SK-N-SH treated with all-trans-retinoic acid at 6 μM for 48 hours (cell line): ENCODE results near the gene ZNF304.

Experiments used
- ATAC-seq: fragments of 200-7000 bp; cut with Tn5 transposase; 3 replicates; pipeline ENCODE4 v1.9.1; 2020; ENCODE audit warnings: mild to moderate bottlenecking, moderate library complexity
- BACH2 ChIP-seq: fragments of 250-450 bp; sonication (Bioruptor Pico); IDR thresholded peaks from 2 replicates; pipeline ENCODE4 v1.9.0; 2021; ENCODE audit warnings: mild to moderate bottlenecking, borderline replicate concordance
- CSDC2 ChIP-seq: fragments of 250-450 bp; sonication (Bioruptor Pico); IDR thresholded peaks from 2 replicates; pipeline ENCODE4 v1.5.0; 2020; ENCODE audit warnings: mild to moderate bottlenecking, moderate library complexity
- ESRRG ChIP-seq: fragments of 250-450 bp; sonication (Bioruptor Pico); IDR thresholded peaks from 2 replicates; pipeline ENCODE4 v1.6.1; 2021; ENCODE audit warnings: mild to moderate bottlenecking
- GLIS3 ChIP-seq: fragments of 250-450 bp; sonication (Bioruptor Pico); IDR thresholded peaks from 2 replicates; pipeline ENCODE4 v1.5.0; 2020; ENCODE audit warnings: mild to moderate bottlenecking, moderate library complexity
- ISL1 ChIP-seq: fragments of 250-450 bp; sonication (Bioruptor Pico); IDR thresholded peaks from 2 replicates; pipeline ENCODE4 v2.1.2; 2022; ENCODE audit warnings: mild to moderate bottlenecking, moderate library complexity
- OSR1 ChIP-seq: fragments of 250-450 bp; sonication (Bioruptor Pico); IDR thresholded peaks from 2 replicates; pipeline ENCODE4 v1.8.0; 2022; ENCODE audit warnings: moderate library complexity, mild to moderate bottlenecking, inconsistent platforms
- PPARA ChIP-seq: fragments of 250-450 bp; sonication (Bioruptor Pico); IDR thresholded peaks from 2 replicates; pipeline ENCODE4 v1.5.0; 2020; ENCODE audit warnings: mild to moderate bottlenecking, borderline replicate concordance
- RARB ChIP-seq: fragments of 250-450 bp; sonication (Bioruptor Pico); IDR thresholded peaks from 2 replicates; pipeline ENCODE4 v1.8.0; 2021; ENCODE audit warnings: mild to moderate bottlenecking, moderate library complexity
- SNAI2 ChIP-seq: fragments of 250-450 bp; sonication (Bioruptor Pico); IDR thresholded peaks from 2 replicates; pipeline ENCODE4 v1.5.0; 2020; ENCODE audit warnings: mild to moderate bottlenecking, moderate library complexity
- TCF4 ChIP-seq: fragments of 250-450 bp; sonication (Bioruptor Pico); IDR thresholded peaks from 2 replicates; pipeline ENCODE4 v1.8.0; 2021; ENCODE audit warnings: mild to moderate bottlenecking, moderate library complexity, borderline replicate concordance
- TOX ChIP-seq: fragments of 250-450 bp; sonication (Bioruptor Pico); IDR thresholded peaks from 2 replicates; pipeline ENCODE4 v1.8.0; 2021; ENCODE audit warnings: mild to moderate bottlenecking, moderate library complexity, borderline replicate concordance
- ZC3H10 ChIP-seq: fragments of 250-450 bp; sonication (Bioruptor Pico); IDR thresholded peaks from 2 replicates; pipeline ENCODE4 v1.5.1; 2021; ENCODE audit warnings: mild to moderate bottlenecking, moderate library complexity
- ZFP3 ChIP-seq: fragments of 250-450 bp; sonication (Bioruptor Pico); IDR thresholded peaks from 2 replicates; pipeline ENCODE4 v1.5.0; 2020; ENCODE audit warnings: mild to moderate bottlenecking, moderate library complexity
- ZFP30 ChIP-seq: fragments of 450-650 bp; formaldehyde crosslinking; IDR thresholded peaks from 2 replicates; pipeline ENCODE4 v1.5.0; 2022; ENCODE audit warnings: mild to moderate bottlenecking, moderate library complexity
- ZNF70 ChIP-seq: fragments of 450-650 bp; formaldehyde crosslinking; IDR thresholded peaks from 2 replicates; pipeline ENCODE4 v1.5.0; 2020; ENCODE audit warnings: mild to moderate bottlenecking, moderate library complexity
- ZNF8 ChIP-seq: fragments of 450-650 bp; formaldehyde crosslinking; IDR thresholded peaks from 2 replicates; pipeline ENCODE4 v1.5.0; 2020; ENCODE audit warnings: mild to moderate bottlenecking, moderate library complexity
- TF ChIP-seq, protein P1 (sequence below): fragments of 250-450 bp; sonication (Bioruptor Pico); IDR thresholded peaks from 2 replicates; pipeline ENCODE4 v1.5.1; 2020; ENCODE audit warnings: low read depth, mild to moderate bottlenecking, moderate library complexity
- TF ChIP-seq, protein P2 (sequence below): fragments of 250-450 bp; sonication (Bioruptor Pico); IDR thresholded peaks from 2 replicates; pipeline ENCODE4 v1.5.0; 2020; ENCODE audit warnings: mild to moderate bottlenecking, moderate library complexity
- TF ChIP-seq, protein P3 (sequence below): fragments of 250-450 bp; sonication (Bioruptor Pico); IDR thresholded peaks from 2 replicates; pipeline ENCODE4 v1.5.1; 2021; ENCODE audit warnings: mild to moderate bottlenecking, moderate library complexity
- TF ChIP-seq, protein P4 (sequence below): fragments of 250-450 bp; sonication (Bioruptor Pico); IDR thresholded peaks from 2 replicates; pipeline ENCODE4 v1.8.0; 2020; ENCODE audit warnings: mild to moderate bottlenecking, moderate library complexity, borderline replicate concordance
- TF ChIP-seq, protein P5 (sequence below): fragments of 250-450 bp; sonication (Bioruptor Pico); IDR thresholded peaks from 2 replicates; pipeline ENCODE4 v1.8.0; 2021; ENCODE audit warnings: low read depth, mild to moderate bottlenecking, moderate library complexity, borderline replicate concordance

The ZNF304 gene

DNA sequence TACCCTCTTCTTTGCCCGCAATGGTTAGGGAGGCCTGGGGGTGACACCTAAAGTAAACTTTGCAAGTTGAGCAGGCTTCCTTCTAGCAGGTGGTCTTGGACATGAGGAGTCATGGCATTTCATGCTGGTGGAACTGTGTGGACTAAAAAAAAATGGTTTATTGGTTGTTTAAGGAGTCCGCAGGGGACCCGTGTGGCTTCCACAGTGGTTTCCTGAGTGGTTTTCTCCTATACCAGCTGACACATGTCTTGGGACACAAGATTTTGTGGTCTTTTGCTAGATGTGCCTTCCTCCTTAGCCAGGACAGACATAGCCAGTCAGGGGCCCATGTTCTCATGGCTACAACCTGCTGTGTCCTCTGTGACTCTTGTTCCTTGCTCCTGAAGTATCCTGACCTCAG is 29.3 kb upstream of the ZNF304 start:
- no peak for ATAC-seq
- no peak for TF ChIP-seq OSR1 (CRISPR knock-in tag)
- TF ChIP-seq RARB (CRISPR knock-in tag) = no peak
- TF ChIP-seq ESRRG (CRISPR knock-in tag) = no peak
- no peak for TF ChIP-seq BACH2 (CRISPR knock-in tag)
- TF ChIP-seq ZFP3 (CRISPR knock-in tag) = no peak
- no peak for TF ChIP-seq ZNF8
- no peak for TF ChIP-seq ZNF70 (CRISPR knock-in tag)
- TF ChIP-seq ZC3H10 (CRISPR knock-in tag) = no peak
- no peak for TF ChIP-seq TOX (CRISPR knock-in tag)

DNA sequence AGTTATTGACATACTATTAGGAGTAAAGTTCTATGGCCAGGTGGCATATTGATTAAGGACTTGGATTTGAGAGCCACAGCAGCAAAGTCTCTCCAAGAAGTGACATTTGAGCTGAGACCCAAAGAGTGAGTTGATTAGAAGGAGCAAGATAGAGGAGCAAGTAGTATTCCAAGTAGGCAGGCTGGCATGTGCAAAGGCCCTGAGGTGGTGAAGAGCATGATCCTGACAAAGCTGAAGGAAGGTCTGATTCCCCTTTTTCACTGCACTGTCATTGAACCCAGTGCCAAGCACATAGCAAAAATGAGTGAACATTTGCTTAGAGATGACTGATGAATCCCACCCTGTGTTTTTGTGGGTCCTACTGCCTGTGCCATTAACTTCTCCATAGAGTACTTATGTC is 26.1 kb upstream of the ZNF304 start:
- no peak for ATAC-seq

DNA sequence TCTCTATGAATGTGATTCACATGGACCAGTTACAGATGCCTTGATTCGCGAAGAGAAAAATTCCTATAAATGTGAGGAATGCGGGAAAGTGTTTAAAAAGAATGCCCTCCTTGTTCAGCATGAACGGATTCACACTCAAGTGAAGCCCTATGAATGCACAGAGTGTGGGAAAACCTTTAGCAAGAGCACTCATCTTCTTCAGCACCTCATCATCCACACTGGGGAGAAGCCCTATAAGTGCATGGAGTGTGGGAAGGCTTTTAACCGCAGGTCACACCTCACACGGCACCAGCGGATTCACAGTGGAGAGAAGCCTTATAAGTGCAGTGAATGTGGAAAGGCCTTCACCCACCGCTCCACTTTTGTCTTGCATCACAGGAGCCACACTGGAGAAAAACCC is 23.1 kb upstream of the ZNF304 start:
- TF ChIP-seq PPARA (no peak), TOX (CRISPR knock-in tag) (no peak), ZC3H10 (CRISPR knock-in tag) (no peak)
- TF ChIP-seq, protein P1, sequence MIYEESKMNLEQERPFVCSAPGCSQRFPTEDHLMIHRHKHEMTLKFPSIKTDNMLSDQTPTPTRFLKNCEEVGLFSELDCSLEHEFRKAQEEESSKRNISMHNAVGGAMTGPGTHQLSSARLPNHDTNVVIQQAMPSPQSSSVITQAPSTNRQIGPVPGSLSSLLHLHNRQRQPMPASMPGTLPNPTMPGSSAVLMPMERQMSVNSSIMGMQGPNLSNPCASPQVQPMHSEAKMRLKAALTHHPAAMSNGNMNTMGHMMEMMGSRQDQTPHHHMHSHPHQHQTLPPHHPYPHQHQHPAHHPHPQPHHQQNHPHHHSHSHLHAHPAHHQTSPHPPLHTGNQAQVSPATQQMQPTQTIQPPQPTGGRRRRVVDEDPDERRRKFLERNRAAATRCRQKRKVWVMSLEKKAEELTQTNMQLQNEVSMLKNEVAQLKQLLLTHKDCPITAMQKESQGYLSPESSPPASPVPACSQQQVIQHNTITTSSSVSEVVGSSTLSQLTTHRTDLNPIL = no peak
- TF ChIP-seq, protein P2, sequence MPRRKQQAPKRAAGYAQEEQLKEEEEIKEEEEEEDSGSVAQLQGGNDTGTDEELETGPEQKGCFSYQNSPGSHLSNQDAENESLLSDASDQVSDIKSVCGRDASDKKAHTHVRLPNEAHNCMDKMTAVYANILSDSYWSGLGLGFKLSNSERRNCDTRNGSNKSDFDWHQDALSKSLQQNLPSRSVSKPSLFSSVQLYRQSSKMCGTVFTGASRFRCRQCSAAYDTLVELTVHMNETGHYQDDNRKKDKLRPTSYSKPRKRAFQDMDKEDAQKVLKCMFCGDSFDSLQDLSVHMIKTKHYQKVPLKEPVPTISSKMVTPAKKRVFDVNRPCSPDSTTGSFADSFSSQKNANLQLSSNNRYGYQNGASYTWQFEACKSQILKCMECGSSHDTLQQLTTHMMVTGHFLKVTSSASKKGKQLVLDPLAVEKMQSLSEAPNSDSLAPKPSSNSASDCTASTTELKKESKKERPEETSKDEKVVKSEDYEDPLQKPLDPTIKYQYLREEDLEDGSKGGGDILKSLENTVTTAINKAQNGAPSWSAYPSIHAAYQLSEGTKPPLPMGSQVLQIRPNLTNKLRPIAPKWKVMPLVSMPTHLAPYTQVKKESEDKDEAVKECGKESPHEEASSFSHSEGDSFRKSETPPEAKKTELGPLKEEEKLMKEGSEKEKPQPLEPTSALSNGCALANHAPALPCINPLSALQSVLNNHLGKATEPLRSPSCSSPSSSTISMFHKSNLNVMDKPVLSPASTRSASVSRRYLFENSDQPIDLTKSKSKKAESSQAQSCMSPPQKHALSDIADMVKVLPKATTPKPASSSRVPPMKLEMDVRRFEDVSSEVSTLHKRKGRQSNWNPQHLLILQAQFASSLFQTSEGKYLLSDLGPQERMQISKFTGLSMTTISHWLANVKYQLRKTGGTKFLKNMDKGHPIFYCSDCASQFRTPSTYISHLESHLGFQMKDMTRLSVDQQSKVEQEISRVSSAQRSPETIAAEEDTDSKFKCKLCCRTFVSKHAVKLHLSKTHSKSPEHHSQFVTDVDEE = no peak
- ATAC-seq = no peak

More for the DNA sequence above, 26.1 kb upstream of the ZNF304 start:
- TF ChIP-seq TCF4 (CRISPR knock-in tag) (no peak), ZFP3 (CRISPR knock-in tag) (no peak), RARB (CRISPR knock-in tag) (no peak), CSDC2 (CRISPR knock-in tag) (no peak), BACH2 (CRISPR knock-in tag) (no peak), SNAI2 (no peak), ISL1 (CRISPR knock-in tag) (no peak), PPARA (no peak), ZFP30 (CRISPR knock-in tag) (no peak), ZNF8 (no peak)
- TF ChIP-seq, protein P3, sequence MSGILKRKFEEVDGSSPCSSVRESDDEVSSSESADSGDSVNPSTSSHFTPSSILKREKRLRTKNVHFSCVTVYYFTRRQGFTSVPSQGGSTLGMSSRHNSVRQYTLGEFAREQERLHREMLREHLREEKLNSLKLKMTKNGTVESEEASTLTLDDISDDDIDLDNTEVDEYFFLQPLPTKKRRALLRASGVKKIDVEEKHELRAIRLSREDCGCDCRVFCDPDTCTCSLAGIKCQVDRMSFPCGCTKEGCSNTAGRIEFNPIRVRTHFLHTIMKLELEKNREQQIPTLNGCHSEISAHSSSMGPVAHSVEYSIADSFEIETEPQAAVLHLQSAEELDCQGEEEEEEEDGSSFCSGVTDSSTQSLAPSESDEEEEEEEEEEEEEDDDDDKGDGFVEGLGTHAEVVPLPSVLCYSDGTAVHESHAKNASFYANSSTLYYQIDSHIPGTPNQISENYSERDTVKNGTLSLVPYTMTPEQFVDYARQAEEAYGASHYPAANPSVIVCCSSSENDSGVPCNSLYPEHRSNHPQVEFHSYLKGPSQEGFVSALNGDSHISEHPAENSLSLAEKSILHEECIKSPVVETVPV = no peak
- TF ChIP-seq, protein P2 = no peak
- TF ChIP-seq, protein P4, sequence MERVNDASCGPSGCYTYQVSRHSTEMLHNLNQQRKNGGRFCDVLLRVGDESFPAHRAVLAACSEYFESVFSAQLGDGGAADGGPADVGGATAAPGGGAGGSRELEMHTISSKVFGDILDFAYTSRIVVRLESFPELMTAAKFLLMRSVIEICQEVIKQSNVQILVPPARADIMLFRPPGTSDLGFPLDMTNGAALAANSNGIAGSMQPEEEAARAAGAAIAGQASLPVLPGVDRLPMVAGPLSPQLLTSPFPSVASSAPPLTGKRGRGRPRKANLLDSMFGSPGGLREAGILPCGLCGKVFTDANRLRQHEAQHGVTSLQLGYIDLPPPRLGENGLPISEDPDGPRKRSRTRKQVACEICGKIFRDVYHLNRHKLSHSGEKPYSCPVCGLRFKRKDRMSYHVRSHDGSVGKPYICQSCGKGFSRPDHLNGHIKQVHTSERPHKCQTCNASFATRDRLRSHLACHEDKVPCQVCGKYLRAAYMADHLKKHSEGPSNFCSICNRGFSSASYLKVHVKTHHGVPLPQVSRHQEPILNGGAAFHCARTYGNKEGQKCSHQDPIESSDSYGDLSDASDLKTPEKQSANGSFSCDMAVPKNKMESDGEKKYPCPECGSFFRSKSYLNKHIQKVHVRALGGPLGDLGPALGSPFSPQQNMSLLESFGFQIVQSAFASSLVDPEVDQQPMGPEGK = no peak

DNA sequence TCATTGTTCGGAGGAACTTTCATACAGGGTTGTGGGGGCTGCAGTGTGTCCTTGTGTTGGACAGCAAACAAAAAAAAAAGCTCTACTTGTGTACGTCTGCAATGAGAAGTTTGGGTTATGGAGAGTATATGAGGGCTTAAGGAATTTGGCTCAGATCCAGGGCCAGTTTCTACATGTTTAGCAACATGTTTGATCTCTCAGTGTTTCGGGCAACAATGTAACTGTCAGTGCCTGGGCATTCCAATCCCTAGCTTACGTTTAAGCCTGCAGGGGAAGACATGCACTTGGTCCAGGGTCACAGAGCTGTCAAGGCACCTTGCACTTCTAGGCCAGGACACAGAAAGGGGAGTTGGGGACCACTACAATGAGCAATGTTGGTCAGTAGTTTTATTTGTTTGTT is 16.9 kb upstream of the ZNF304 start:
- ATAC-seq = no peak
- TF ChIP-seq, protein P5, sequence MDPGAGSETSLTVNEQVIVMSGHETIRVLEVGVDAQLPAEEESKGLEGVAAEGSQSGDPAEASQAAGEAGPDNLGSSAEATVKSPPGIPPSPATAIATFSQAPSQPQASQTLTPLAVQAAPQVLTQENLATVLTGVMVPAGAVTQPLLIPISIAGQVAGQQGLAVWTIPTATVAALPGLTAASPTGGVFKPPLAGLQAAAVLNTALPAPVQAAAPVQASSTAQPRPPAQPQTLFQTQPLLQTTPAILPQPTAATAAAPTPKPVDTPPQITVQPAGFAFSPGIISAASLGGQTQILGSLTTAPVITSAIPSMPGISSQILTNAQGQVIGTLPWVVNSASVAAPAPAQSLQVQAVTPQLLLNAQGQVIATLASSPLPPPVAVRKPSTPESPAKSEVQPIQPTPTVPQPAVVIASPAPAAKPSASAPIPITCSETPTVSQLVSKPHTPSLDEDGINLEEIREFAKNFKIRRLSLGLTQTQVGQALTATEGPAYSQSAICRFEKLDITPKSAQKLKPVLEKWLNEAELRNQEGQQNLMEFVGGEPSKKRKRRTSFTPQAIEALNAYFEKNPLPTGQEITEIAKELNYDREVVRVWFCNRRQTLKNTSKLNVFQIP (CRISPR knock-in tag) = no peak
- no peak for TF ChIP-seq GLIS3
- TF ChIP-seq SNAI2 = no peak
- TF ChIP-seq, protein P1 = no peak
- no peak for TF ChIP-seq OSR1 (CRISPR knock-in tag)
- TF ChIP-seq ZNF70 (CRISPR knock-in tag) = no peak
- TF ChIP-seq, protein P4 = no peak
- TF ChIP-seq TCF4 (CRISPR knock-in tag) = no peak
- no peak for TF ChIP-seq ZC3H10 (CRISPR knock-in tag)
- no peak for TF ChIP-seq RARB (CRISPR knock-in tag)
- no peak for TF ChIP-seq ZFP30 (CRISPR knock-in tag)
